ENCODE results near the gene SPATA24.

GRCh38 chr5:139402561-139403158 lies 1.2 kb downstream of the SPATA24 start:
- TF ChIP-seq CTCF (IDR thresholded peaks at IDR 0.05) (peak in 4 of 6 experiments; percentile 16 to 46 (median 20)), POLR2A (IDR thresholded peaks at IDR 0.05) (no peak)
